Breast epithelium (tissue), 4 donors: ENCODE results near the gene PBX4. TPM values are rescaled to one million over a fixed set of nuclear protein-coding genes. Genes with fewer than 3 reads are reported as not detected.
"Not testable (repeated sequence)": the region's sequence is repeated elsewhere in the genome, so short reads cannot be mapped to it uniquely, and the experiment has no call there.

Experiments
- DNase-seq, 2 donors: peaks; one replicate each; pipeline ENCODE4 v3.0.0-alpha.2; 2019; ENCODE audit warnings: low spot score in 2 of 2
- H3K27ac ChIP-seq, 2 donors: fragments of 200-600 bp; sonication (generic) in 1 of 2; one replicate each; pipeline ENCODE4 v1.5.1; 2016 to 2019; ENCODE audit warnings: mild to moderate bottlenecking in 1 of 2
- H3K27me3 ChIP-seq, 2 donors: fragments of 200-600 bp; sonication (generic) in 1 of 2; one replicate each; pipeline versions ENCODE4 v1.5.1 to v1.6.0; 2017 to 2019; ENCODE audit warnings: control low read depth in 1 of 2, mild to moderate bottlenecking in 1 of 2
- H3K36me3 ChIP-seq: fragments of 200-600 bp; one replicate; pipeline ENCODE4 v1.5.1; 2019
- H3K4me1 ChIP-seq, 2 donors: fragments of 200-600 bp; sonication (generic); one replicate each; pipeline ENCODE4 v1.5.1; 2016 to 2019; ENCODE audit warnings: control low read depth in 1 of 2
- H3K4me3 ChIP-seq, 3 donors: fragments of 200-600 bp; sonication (generic); 1 replicate in 2 of 3; 2 replicates in 1 of 3; pipeline ENCODE4 v1.5.1; 2016 to 2019; ENCODE audit warnings: mild to moderate bottlenecking in 3 of 3, moderate library complexity in 2 of 3
- H3K9me3 ChIP-seq, 2 donors: fragments of 200-600 bp; sonication (generic) in 1 of 2; one replicate each; pipeline ENCODE4 v1.5.1; 2016 to 2019; ENCODE audit warnings: control low read depth in 1 of 2
- CTCF ChIP-seq, 3 donors: fragments of 450-650 bp; IDR thresholded peaks; one replicate each; pipeline ENCODE4 v1.5.1; 2016 to 2017; ENCODE audit warnings: antibody characterized with exemption in 3 of 3, mild to moderate bottlenecking in 3 of 3, moderate library complexity in 3 of 3
- POLR2A ChIP-seq: fragments of 450-650 bp; IDR thresholded peaks from one replicate; pipeline ENCODE4 v1.6.1; 2016; ENCODE audit warnings: antibody characterized with exemption, mild to moderate bottlenecking, moderate library complexity
- POLR2AphosphoS5 ChIP-seq, 3 donors: sonication (generic); formaldehyde crosslinking; IDR thresholded peaks; one replicate each; pipeline ENCODE4 v1.6.1; 2017; ENCODE audit warnings: antibody characterized with exemption in 3 of 3
- intact Hi-C: fragments of 100-400 bp; cut with DNase I; formaldehyde crosslinking; loops from one replicate; pipeline ENCODE4 v1.15.1; 2023; ENCODE audit warnings: low total_unique reads
- total RNA-seq, 3 donors: library from RNA; depleted of rRNA; stranded (reverse); fragments of >200 nt; gene quantifications; one replicate each; pipeline ENCODE4 v1.1.0, GENCODE V29; 2016

Gene PBX4
- total RNA-seq: 1 to 10 TPM; 3.4 to 5.9 (median 5.6) TPM

GRCh38 chr19:19618219-19619051 lies at the start of gene PBX4:
Gene PBX4 (minus strand): TSS chr19:19618687. CDS start chr19:19618629, 58 bp downstream.
- intact Hi-C loops: no loop called here
- DNase-seq: peak; percentile 89 to 90
- H3K9me3 ChIP-seq: no peaks in the 10 kb centered on the region
- H3K36me3 ChIP-seq: no peaks in the 10 kb centered on the region
- peaks cover 0 to 4% of the 10 kb centered on the region in 2 donors for H3K4me1 ChIP-seq
- H3K27me3 ChIP-seq: no peaks in the 10 kb centered on the region
- no peak within 1 kb of the TSS for H3K27ac ChIP-seq
- H3K4me3 ChIP-seq: peak within 1 kb of the TSS; percentile 43 to 80 (median 63)
- no peak for TF ChIP-seq CTCF (IDR thresholded peaks at IDR 0.05)

- H3K36me3 ChIP-seq, H3K27ac ChIP-seq, H3K27me3 ChIP-seq, intact Hi-C loops, H3K9me3 ChIP-seq, H3K4me3 ChIP-seq, DNase-seq: not testable (repeated sequence)
- peaks cover 10 to 11% of the 10 kb centered on the region in 2 donors for H3K4me1 ChIP-seq
Measured at GRCh38 chr19:19665420-19665948, 47.0 kb upstream of the PBX4 start.

GRCh38 chr19:19663256-19664120 lies 45.0 kb upstream of the PBX4 start, which contains the start of gene ATP13A1:
Gene ATP13A1 (minus strand): TSS chr19:19663676. CDS start chr19:19663666, 10 bp downstream.
- intact Hi-C loops: no loop called here
- DNase-seq: peak; percentile 94 to 98
- TF ChIP-seq CTCF (IDR thresholded peaks at IDR 0.05) (peak in 1 of 3 donors; percentile 27), POLR2AphosphoS5 (IDR thresholded peaks at IDR 0.05) (peak; percentile 75 to 85 (median 85)), POLR2A (no peak)
- Histone ChIP-seq H3K27me3 (no peaks in the 10 kb centered on the region), H3K27ac (peak within 1 kb of the TSS; percentile 90 to 95), H3K4me1 (peaks cover 10 to 11% of the 10 kb centered on the region in 2 donors), H3K9me3 (no peaks in the 10 kb centered on the region), H3K36me3 (no peaks in the 10 kb centered on the region), H3K4me3 (peak within 1 kb of the TSS; percentile 70 to 98 (median 94))

- no peak for DNase-seq
- Histone ChIP-seq H3K27ac (peak overlapping the region; percentile 90 to 95), H3K36me3 (no peaks in the 10 kb centered on the region), H3K4me3 (peak overlapping the region; percentile 70 to 98 (median 94)), H3K4me1 (peaks cover 10 to 11% of the 10 kb centered on the region in 2 donors), H3K27me3 (no peaks in the 10 kb centered on the region), H3K9me3 (no peaks in the 10 kb centered on the region)
- intact Hi-C loops: no loop called here
- TF ChIP-seq CTCF (IDR thresholded peaks at IDR 0.05) (no peak), POLR2AphosphoS5 (IDR thresholded peaks at IDR 0.05) (no peak), POLR2A (no peak)
Measured at GRCh38 chr19:19662871-19663255, 44.4 kb upstream of the PBX4 start.

GRCh38 chr19:19662344-19662743 lies 43.9 kb upstream of the PBX4 start:
- peak overlapping the region; percentile 90 to 95 for H3K27ac ChIP-seq

More at GRCh38 chr19:19662344-19662743, 43.9 kb upstream of the PBX4 start:
- Histone ChIP-seq H3K27me3 (no peaks in the 10 kb centered on the region), H3K9me3 (no peaks in the 10 kb centered on the region), H3K36me3 (no peaks in the 10 kb centered on the region), H3K4me1 (peaks cover 10 to 11% of the 10 kb centered on the region in 2 donors), H3K4me3 (peak overlapping the region; percentile 70 to 98 (median 94))
- TF ChIP-seq CTCF (IDR thresholded peaks at IDR 0.05) (no peak), POLR2A (no peak), POLR2AphosphoS5 (IDR thresholded peaks at IDR 0.05) (no peak)
- intact Hi-C loops: no loop called here
- DNase-seq: no peak
